K562 (cell line): Measurements from ENCODE around the gene RHOF.

Experiments
- YY1 ChIP-seq, 3 experiments: IDR thresholded peaks; 2 replicates each; pipeline ENCODE4 v1.6.1; 2011; ENCODE audit warnings: low read length in 2 of 3, mild to moderate bottlenecking in 2 of 3, moderate library complexity in 2 of 3, borderline replicate concordance in 1 of 3, control low read depth in 1 of 3, low read depth in 1 of 3; ENCODE audit not compliant: insufficient read depth in 3 of 3, insufficient replicate concordance in 2 of 3, control insufficient read depth in 1 of 3, insufficient read length in 1 of 3; ENCODE audit errors: extremely low read depth in 1 of 3
- ZNF507 ChIP-seq: conservative IDR thresholded peaks from 2 replicates; pipeline ENCODE4 v1.6.1; 2017; ENCODE audit warnings: missing genetic modification characterization, missing compliant biosample characterization
- TF ChIP-seq, protein P1 (sequence below), 3 experiments: IDR thresholded peaks in 2 of 3; conservative IDR thresholded peaks in 1 of 3; 2 replicates each; pipeline ENCODE4 v1.5.1; 2011 to 2012; ENCODE audit warnings: low read length in 3 of 3, mild to moderate bottlenecking in 3 of 3, control low read depth in 2 of 3, improper control_type of control experiment in 1 of 3, inconsistent platforms in 1 of 3, low read depth in 1 of 3, mixed read lengths in 1 of 3, moderate library complexity in 1 of 3; ENCODE audit not compliant: insufficient read depth in 2 of 3

DNA sequence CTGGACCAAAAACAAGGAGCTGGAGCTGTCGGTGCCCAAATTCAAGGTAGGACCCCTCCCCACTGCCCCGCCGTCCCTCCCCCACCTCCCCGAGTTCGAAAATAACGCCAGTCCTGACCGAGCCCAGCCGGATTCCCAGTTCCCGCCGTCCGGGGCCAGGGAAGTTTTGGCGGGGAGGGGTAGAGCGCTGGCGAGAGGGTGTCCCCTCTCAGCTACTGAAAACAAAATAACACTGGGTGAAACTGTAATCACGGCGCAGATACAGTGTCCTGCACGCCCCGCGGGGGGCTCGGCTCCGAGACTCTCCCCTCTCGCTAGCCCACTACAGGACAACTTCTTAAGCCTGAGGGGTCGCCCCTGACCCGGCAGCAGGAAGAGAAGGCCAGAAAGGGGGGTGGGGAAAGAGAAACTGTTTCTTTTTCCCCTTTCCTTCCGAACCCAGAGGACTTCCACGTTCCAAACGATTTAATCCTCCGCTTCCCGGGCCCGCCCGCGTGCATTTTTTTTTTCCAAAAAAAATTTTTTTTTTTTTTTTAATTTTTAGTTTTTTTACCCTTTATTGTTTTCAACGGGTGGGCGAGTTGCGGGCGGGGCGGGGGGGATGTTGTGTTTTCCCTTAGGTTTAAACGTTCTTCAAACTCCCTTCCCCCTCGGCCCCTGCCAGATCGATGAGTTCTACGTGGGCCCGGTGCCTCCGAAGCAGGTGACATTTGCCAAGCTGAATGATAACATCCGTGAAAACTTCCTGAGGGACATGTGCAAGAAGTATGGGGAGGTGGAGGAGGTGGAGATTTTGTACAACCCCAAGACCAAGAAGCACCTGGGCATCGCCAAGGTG, 11.9 kb upstream of the RHOF start:
- no peak for TF ChIP-seq YY1 (IDR thresholded peaks at IDR 0.05; ENCODE audit: borderline replicate concordance in 1 of 3, control insufficient read depth in 1 of 3, extremely low read depth in 1 of 3, insufficient read depth in 3 of 3, insufficient read length in 1 of 3, insufficient replicate concordance in 2 of 3, low read depth in 1 of 3, low read length in 2 of 3)
- no peak for TF ChIP-seq ZNF507
- TF ChIP-seq, protein P1, sequence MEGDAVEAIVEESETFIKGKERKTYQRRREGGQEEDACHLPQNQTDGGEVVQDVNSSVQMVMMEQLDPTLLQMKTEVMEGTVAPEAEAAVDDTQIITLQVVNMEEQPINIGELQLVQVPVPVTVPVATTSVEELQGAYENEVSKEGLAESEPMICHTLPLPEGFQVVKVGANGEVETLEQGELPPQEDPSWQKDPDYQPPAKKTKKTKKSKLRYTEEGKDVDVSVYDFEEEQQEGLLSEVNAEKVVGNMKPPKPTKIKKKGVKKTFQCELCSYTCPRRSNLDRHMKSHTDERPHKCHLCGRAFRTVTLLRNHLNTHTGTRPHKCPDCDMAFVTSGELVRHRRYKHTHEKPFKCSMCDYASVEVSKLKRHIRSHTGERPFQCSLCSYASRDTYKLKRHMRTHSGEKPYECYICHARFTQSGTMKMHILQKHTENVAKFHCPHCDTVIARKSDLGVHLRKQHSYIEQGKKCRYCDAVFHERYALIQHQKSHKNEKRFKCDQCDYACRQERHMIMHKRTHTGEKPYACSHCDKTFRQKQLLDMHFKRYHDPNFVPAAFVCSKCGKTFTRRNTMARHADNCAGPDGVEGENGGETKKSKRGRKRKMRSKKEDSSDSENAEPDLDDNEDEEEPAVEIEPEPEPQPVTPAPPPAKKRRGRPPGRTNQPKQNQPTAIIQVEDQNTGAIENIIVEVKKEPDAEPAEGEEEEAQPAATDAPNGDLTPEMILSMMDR (IDR thresholded peaks at IDR 0.05 in 2 of 3, conservative IDR thresholded peaks at IDR 0.05 in 1 of 3; ENCODE audit: insufficient read depth in 2 of 3, low read depth in 1 of 3, low read length in 3 of 3): no peak
